HEK293 (cell line): Measurements from ENCODE around the gene CCDC184.

Experiments used
- CTCF ChIA-PET: fragments of 350-600 bp; formaldehyde crosslinking; extraction: SDS; loops from one replicate; lab custom pipeline; 2021; ENCODE audit warnings: antibody characterized with exemption; lab: Yijun Ruan, JAX
- POLR2A ChIA-PET: fragments of 300-600 bp; formaldehyde crosslinking; extraction: SDS; loops from one replicate; lab custom pipeline; 2020; ENCODE audit warnings: antibody characterized with exemption, inconsistent platforms; lab: Yijun Ruan, JAX
- H3K27ac ChIP-seq: fragments of 200-500 bp; sonication (Bioruptor generic); 2 replicates; pipeline ENCODE4 v1.5.1; 2014; ENCODE audit warnings: low read depth, low read length, control low read depth, inconsistent platforms; ENCODE audit errors: extremely low read depth
- H3K36me3 ChIP-seq, 2 experiments: fragments of 200-500 bp in 1 of 2; sonication (Bioruptor generic) in 1 of 2; 1 replicate in 1 of 2; 2 replicates in 1 of 2; pipeline ENCODE4 v1.5.1; 2014 to 2017; ENCODE audit warnings: inconsistent platforms in 2 of 2, low read length in 2 of 2; ENCODE audit not compliant: control insufficient read depth in 2 of 2, insufficient read depth in 1 of 2
- H3K4me1 ChIP-seq: fragments of 200-500 bp; sonication (Bioruptor generic); 2 replicates; pipeline ENCODE4 v1.5.1; 2014; ENCODE audit warnings: mild to moderate bottlenecking, low read length, inconsistent platforms; ENCODE audit not compliant: control insufficient read depth, insufficient read depth
- H3K4me3 ChIP-seq: 2 replicates; pipeline ENCODE4 v1.5.1; 2011; ENCODE audit warnings: low read depth, mild to moderate bottlenecking, control low read depth, low read length, moderate library complexity
- H3K9me3 ChIP-seq: fragments of 200-500 bp; sonication (Bioruptor generic); 2 replicates; pipeline ENCODE4 v1.5.1; 2014; ENCODE audit warnings: low read depth, low read length, inconsistent platforms; ENCODE audit not compliant: control insufficient read depth, insufficient read depth
- EGR2 ChIP-seq: fragments of 450-650 bp; formaldehyde crosslinking; IDR thresholded peaks from 2 replicates; pipeline ENCODE4 v1.5.1; 2016; ENCODE audit warnings: low read depth, missing biosample characterization, missing genetic modification characterization
- GFI1B ChIP-seq: fragments of 450-650 bp; formaldehyde crosslinking; IDR thresholded peaks from 2 replicates; pipeline ENCODE4 v1.5.1; 2016; ENCODE audit warnings: missing biosample characterization, missing genetic modification characterization
- GLIS1 ChIP-seq: fragments of 450-650 bp; formaldehyde crosslinking; IDR thresholded peaks from 2 replicates; pipeline ENCODE4 v1.5.1; 2016; ENCODE audit warnings: missing biosample characterization, missing genetic modification characterization
- GLIS2 ChIP-seq: fragments of 450-650 bp; formaldehyde crosslinking; IDR thresholded peaks from 2 replicates; pipeline ENCODE4 v1.5.1; 2016; ENCODE audit warnings: missing biosample characterization, missing genetic modification characterization
- HOXA7 ChIP-seq: sonication (generic); formaldehyde crosslinking; IDR thresholded peaks from 2 replicates; pipeline ENCODE4 v1.8.1; 2022; ENCODE audit warnings: missing genetic modification reagents, borderline replicate concordance
- OSR2 ChIP-seq: fragments of 450-650 bp; formaldehyde crosslinking; IDR thresholded peaks from 2 replicates; pipeline ENCODE4 v1.5.1; 2016; ENCODE audit warnings: missing biosample characterization, missing genetic modification characterization
- ZBTB1 ChIP-seq: fragments of 450-650 bp; formaldehyde crosslinking; IDR thresholded peaks from 2 replicates; pipeline ENCODE4 v1.5.1; 2016; ENCODE audit warnings: missing biosample characterization, missing genetic modification characterization
- ZNF140 ChIP-seq: fragments of 450-650 bp; formaldehyde crosslinking; IDR thresholded peaks from 2 replicates; pipeline ENCODE4 v1.5.1; 2016; ENCODE audit warnings: missing biosample characterization, missing genetic modification characterization
- ZNF146 ChIP-seq: fragments of 450-650 bp; formaldehyde crosslinking; IDR thresholded peaks from 2 replicates; pipeline ENCODE4 v1.5.1; 2016; ENCODE audit warnings: missing biosample characterization, missing genetic modification characterization
- ZNF16 ChIP-seq: fragments of 450-650 bp; formaldehyde crosslinking; IDR thresholded peaks from 2 replicates; pipeline ENCODE4 v1.5.1; 2016; ENCODE audit warnings: low read depth, missing biosample characterization, missing genetic modification characterization
- ZNF335 ChIP-seq: fragments of 450-650 bp; formaldehyde crosslinking; conservative IDR thresholded peaks from 2 replicates; pipeline ENCODE4 v1.5.1; 2016; ENCODE audit warnings: missing biosample characterization, missing genetic modification characterization
- ZNF394 ChIP-seq: fragments of 450-650 bp; formaldehyde crosslinking; IDR thresholded peaks from 2 replicates; pipeline ENCODE4 v1.5.1; 2016; ENCODE audit warnings: missing biosample characterization, missing genetic modification characterization, mild to moderate bottlenecking, moderate library complexity, borderline replicate concordance
- ZNF510 ChIP-seq: fragments of 450-650 bp; formaldehyde crosslinking; IDR thresholded peaks from 2 replicates; pipeline ENCODE4 v1.5.1; 2018; ENCODE audit warnings: mild to moderate bottlenecking, missing genetic modification characterization, missing biosample characterization; ENCODE audit not compliant: insufficient replicate concordance
- ZNF529 ChIP-seq: fragments of 450-650 bp; formaldehyde crosslinking; IDR thresholded peaks from 2 replicates; pipeline ENCODE4 v1.5.1; 2017; ENCODE audit warnings: missing genetic modification characterization, missing biosample characterization; ENCODE audit not compliant: insufficient replicate concordance
- ZNF658 ChIP-seq: fragments of 450-650 bp; formaldehyde crosslinking; IDR thresholded peaks from 2 replicates; pipeline ENCODE4; 2016; ENCODE audit warnings: missing biosample characterization, missing genetic modification characterization
- ZNF701 ChIP-seq: fragments of 450-650 bp; formaldehyde crosslinking; IDR thresholded peaks from 2 replicates; pipeline ENCODE4 v1.5.1; 2016; ENCODE audit warnings: missing biosample characterization, missing genetic modification characterization
- ZNF76 ChIP-seq: fragments of 450-650 bp; formaldehyde crosslinking; IDR thresholded peaks from 2 replicates; pipeline ENCODE4; 2016; ENCODE audit warnings: low read depth, missing biosample characterization, missing genetic modification characterization, borderline replicate concordance
- TF ChIP-seq, protein P1 (sequence below): fragments of 450-650 bp; formaldehyde crosslinking; IDR thresholded peaks from 2 replicates; pipeline ENCODE4 v1.5.1; 2016; ENCODE audit warnings: missing biosample characterization, missing genetic modification characterization
- TF ChIP-seq, protein P2 (sequence below): fragments of 450-650 bp; formaldehyde crosslinking; IDR thresholded peaks from 2 replicates; pipeline ENCODE4 v1.5.1; 2016; ENCODE audit warnings: missing biosample characterization, missing genetic modification characterization

CCDC184 gene

DNA sequence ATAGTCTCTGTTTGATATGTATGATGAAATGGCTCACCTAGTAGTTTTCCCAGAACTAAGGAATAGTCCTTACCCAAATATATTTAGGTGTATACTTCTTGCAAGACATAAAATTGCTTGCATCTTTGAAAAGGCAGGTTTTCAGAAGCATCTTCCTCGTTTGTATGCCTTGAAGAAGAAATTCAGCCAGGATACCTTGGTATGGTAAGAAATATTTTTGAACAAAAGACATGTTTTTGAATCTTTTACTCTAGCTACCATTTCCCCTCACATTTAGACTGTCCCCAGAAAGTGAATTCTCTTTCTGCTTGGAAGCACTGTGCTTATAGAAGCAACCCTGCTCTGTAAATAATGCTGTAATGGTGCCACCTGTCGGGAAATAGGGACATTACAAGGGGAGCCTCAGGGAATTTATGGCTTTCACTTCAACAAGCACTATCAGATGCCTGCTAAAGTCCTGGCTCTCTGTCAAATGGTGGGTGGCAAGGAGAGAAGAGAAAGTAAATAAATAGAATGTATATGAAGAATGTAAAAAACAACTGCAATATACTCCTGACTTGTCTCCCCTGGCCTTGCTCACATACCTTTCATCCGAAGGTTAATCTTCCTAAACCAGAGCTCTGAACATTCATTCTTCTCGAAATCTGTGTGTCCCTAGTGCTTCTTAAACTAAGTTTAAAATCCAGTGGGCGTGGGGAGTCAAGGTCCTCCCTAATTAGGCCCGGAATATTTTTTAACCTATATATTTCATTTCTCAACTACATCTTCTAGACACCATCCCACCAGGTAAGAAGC lies 6.1 kb downstream of the CCDC184 start (continued):
- TF ChIP-seq ZNF701 (tag by site-specific recombination), result no peak
- TF ChIP-seq, protein P1, sequence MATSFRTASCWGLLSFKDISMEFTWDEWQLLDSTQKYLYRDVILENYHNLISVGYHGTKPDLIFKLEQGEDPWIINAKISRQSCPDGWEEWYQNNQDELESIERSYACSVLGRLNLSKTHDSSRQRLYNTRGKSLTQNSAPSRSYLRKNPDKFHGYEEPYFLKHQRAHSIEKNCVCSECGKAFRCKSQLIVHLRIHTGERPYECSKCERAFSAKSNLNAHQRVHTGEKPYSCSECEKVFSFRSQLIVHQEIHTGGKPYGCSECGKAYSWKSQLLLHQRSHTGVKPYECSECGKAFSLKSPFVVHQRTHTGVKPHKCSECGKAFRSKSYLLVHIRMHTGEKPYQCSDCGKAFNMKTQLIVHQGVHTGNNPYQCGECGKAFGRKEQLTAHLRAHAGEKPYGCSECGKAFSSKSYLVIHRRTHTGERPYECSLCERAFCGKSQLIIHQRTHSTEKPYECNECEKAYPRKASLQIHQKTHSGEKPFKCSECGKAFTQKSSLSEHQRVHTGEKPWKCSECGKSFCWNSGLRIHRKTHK (tag by site-specific recombination), result no peak

DNA sequence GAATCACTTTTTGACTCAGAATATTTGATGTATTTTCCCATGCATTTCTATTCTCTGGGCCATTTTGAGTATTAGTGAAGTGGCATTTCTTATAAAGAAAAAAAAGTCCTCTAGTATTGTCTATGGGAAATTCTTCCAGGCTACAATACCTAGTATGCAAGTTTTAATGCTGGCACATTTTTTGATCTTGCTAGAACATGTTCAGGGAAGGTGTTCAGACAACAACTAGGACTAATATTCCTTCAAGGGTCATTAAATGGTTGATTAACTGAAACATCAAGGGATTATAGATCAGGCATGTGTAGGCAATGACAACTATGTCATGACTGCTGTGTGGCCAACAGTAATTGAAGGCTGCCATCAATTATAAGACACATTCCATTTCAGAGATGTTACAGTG lies 7.7 kb downstream of the CCDC184 start:
- CTCF ChIA-PET, result no interaction called here
- Histone ChIP-seq H3K9me3 (no peaks in the 10 kb centered on the region), H3K27ac (no peak overlapping the region), H3K36me3 (no peaks in the 10 kb centered on the region), H3K4me3 (no peak overlapping the region), H3K4me1 (no peaks in the 10 kb centered on the region)
- TF ChIP-seq ZNF76 (tag by site-specific recombination) (no peak), GLIS2 (tag by site-specific recombination) (no peak), EGR2 (no peak), ZNF658 (tag by site-specific recombination) (no peak), GLIS1 (no peak), ZNF529 (tag by site-specific recombination) (no peak)
- POLR2A ChIA-PET, result no interaction called here

DNA sequence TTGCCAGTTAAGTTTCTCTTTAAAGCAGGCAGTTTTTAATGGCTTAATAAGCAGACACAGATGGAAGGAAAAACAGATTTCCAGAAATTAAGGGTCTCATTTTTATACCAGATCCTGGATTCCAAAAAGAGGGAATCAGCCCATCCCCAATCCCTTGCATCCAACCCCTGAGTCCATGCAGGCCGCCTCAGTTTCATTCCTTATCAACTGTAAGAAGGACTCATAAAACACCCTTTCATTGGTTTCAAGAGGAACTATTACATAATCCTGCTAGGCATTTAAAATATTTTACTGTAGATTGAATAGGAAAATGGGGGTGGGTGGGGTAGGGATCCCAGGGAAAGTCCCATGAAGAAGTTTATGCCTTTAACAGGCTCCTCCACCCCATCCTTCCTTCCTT lies 9.4 kb downstream of the CCDC184 start:
- Histone ChIP-seq H3K4me1 (0 out of 2 replicates have a peak, but pooled peaks cover 4% of the 10 kb centered on the region), H3K27ac (no peak overlapping the region)
- no peak for TF ChIP-seq ZNF146 (tag by site-specific recombination)
- no peak for TF ChIP-seq GFI1B (tag by site-specific recombination)
- TF ChIP-seq ZNF394, result no peak
- TF ChIP-seq HOXA7 (CRISPR knock-in tag), result no peak
- TF ChIP-seq ZNF510 (tag by site-specific recombination), result no peak
- TF ChIP-seq OSR2 (tag by site-specific recombination), result no peak
- no peak for TF ChIP-seq ZBTB1 (tag by site-specific recombination)
- no peak for TF ChIP-seq ZNF16 (tag by site-specific recombination)
- no peak for TF ChIP-seq ZNF140 (tag by site-specific recombination)
- TF ChIP-seq, all 188 proteins: peak for 0
- CTCF ChIA-PET, result interaction anchor here (0.6 to 1.5 kb wide), 3 partner anchors 65 to 450 kb away, joined by 3 to 5 read pairs (median 4); no protein-coding TSS in a partner anchor
- Histone ChIP-seq H3K36me3 (no peaks in the 10 kb centered on the region), H3K4me3 (no peak overlapping the region), H3K9me3 (no peaks in the 10 kb centered on the region)
- POLR2A ChIA-PET, result no interaction called here

DNA sequence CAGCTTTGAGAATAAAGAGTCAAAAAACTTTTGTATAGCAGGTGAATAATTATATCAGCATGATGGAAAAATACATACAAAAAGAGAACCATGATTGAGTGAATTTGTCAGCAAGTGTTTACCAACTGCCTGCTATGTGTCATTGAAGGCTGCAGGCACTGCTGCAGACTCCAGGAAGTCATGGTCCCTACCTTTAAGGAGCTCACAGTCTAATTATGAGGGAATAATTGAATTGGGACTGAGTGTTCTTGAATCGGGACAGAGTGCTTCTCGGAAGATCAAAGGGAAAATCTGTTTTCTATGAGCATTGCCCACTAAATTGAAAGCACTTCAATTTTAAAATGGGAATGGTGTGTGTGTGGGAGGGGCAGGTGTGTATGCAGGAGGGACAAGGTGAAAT lies 10.2 kb downstream of the CCDC184 start:
- 0 out of 2 replicates have a peak, but pooled peaks cover 4% of the 10 kb centered on the region for H3K4me1 ChIP-seq
- no peak overlapping the region for H3K4me3 ChIP-seq
- ChIA-PET CTCF (interaction anchor here (0.6 to 1.5 kb wide), 3 partner anchors 65 to 544 kb away, joined by 3 to 7 read pairs (median 4); no protein-coding TSS in a partner anchor), POLR2A (interaction anchor here (0.6 kb wide), 1 partner anchor 289 kb away, joined by 3 read pairs; the partner anchor contains the start of gene VDR)
- H3K9me3 ChIP-seq, result no peaks in the 10 kb centered on the region
- TF ChIP-seq, protein P2, sequence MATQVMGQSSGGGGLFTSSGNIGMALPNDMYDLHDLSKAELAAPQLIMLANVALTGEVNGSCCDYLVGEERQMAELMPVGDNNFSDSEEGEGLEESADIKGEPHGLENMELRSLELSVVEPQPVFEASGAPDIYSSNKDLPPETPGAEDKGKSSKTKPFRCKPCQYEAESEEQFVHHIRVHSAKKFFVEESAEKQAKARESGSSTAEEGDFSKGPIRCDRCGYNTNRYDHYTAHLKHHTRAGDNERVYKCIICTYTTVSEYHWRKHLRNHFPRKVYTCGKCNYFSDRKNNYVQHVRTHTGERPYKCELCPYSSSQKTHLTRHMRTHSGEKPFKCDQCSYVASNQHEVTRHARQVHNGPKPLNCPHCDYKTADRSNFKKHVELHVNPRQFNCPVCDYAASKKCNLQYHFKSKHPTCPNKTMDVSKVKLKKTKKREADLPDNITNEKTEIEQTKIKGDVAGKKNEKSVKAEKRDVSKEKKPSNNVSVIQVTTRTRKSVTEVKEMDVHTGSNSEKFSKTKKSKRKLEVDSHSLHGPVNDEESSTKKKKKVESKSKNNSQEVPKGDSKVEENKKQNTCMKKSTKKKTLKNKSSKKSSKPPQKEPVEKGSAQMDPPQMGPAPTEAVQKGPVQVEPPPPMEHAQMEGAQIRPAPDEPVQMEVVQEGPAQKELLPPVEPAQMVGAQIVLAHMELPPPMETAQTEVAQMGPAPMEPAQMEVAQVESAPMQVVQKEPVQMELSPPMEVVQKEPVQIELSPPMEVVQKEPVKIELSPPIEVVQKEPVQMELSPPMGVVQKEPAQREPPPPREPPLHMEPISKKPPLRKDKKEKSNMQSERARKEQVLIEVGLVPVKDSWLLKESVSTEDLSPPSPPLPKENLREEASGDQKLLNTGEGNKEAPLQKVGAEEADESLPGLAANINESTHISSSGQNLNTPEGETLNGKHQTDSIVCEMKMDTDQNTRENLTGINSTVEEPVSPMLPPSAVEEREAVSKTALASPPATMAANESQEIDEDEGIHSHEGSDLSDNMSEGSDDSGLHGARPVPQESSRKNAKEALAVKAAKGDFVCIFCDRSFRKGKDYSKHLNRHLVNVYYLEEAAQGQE (tag by site-specific recombination), result no peak
- TF ChIP-seq GLIS1 (no peak), ZNF335 (tag by site-specific recombination) (peak; percentile 75)
- no peak overlapping the region for H3K27ac ChIP-seq
- no peaks in the 10 kb centered on the region for H3K36me3 ChIP-seq
